Spleen (tissue), 11 donors: Measurements from ENCODE around the gene PIK3R3. TPM values are rescaled to one million over a fixed set of nuclear protein-coding genes. Genes with fewer than 3 reads are reported as not detected.

Source experiments
- DNase-seq: peaks from one replicate; pipeline ENCODE4 v3.0.0-alpha.2; 2020
- H3K27ac ChIP-seq, 8 donors: fragments of 200-600 bp; sonication (generic) in 7 of 8; 1 replicate in 4 of 8; 2 replicates in 4 of 8; pipeline versions ENCODE4 v1.5.0 to v1.8.0; 2016 to 2021; ENCODE audit warnings: inconsistent platforms in 4 of 8, mild to moderate bottlenecking in 4 of 8, moderate library complexity in 1 of 8
- H3K27me3 ChIP-seq, 7 donors: fragments of 200-600 bp; sonication (generic) in 6 of 7; replicated peaks in 1 of 7; 1 replicate in 4 of 7; 2 replicates in 3 of 7; pipeline versions ENCODE4 v1.5.0 to v1.8.0; 2016 to 2021; ENCODE audit warnings: inconsistent platforms in 3 of 7, mild to moderate bottlenecking in 1 of 7
- H3K36me3 ChIP-seq, 6 donors: fragments of 200-600 bp; sonication (generic) in 5 of 6; 1 replicate in 4 of 6; 2 replicates in 2 of 6; pipeline versions ENCODE4 v1.5.0 to v1.8.0; 2016 to 2021; ENCODE audit warnings: inconsistent platforms in 2 of 6
- H3K4me1 ChIP-seq, 6 donors: fragments of 200-600 bp; sonication (generic) in 5 of 6; 1 replicate in 3 of 6; 2 replicates in 3 of 6; pipeline versions ENCODE4 v1.5.0 to v1.8.0; 2016 to 2021; ENCODE audit warnings: inconsistent platforms in 3 of 6
- H3K4me3 ChIP-seq, 8 donors: fragments of 200-600 bp; sonication (generic) in 7 of 8; 1 replicate in 4 of 8; 2 replicates in 4 of 8; pipeline versions ENCODE4 v1.5.0 to v1.8.0; 2016 to 2021; ENCODE audit warnings: inconsistent platforms in 4 of 8, mild to moderate bottlenecking in 4 of 8, moderate library complexity in 2 of 8
- H3K9me3 ChIP-seq, 8 donors: fragments of 200-600 bp; sonication (generic) in 7 of 8; 1 replicate in 4 of 8; 2 replicates in 4 of 8; pipeline versions ENCODE4 v1.5.0 to v1.8.0; 2016 to 2021; ENCODE audit warnings: inconsistent platforms in 4 of 8
- CTCF ChIP-seq, 11 experiments: fragments of 200-600 bp in 7 of 11; fragments of 450-650 bp in 4 of 11; sonication (generic) in 4 of 11; IDR thresholded peaks in 8 of 11; conservative IDR thresholded peaks in 3 of 11; 1 replicate in 7 of 11; 2 replicates in 4 of 11; pipeline versions ENCODE4 v1.4.0 to v1.8.0; 2016 to 2021; ENCODE audit warnings: antibody characterized with exemption in 11 of 11, inconsistent platforms in 4 of 11, mild to moderate bottlenecking in 1 of 11
- POLR2A ChIP-seq, 3 donors: fragments of 450-650 bp; IDR thresholded peaks; one replicate each; pipeline ENCODE4 v1.5.1; 2017; ENCODE audit warnings: antibody characterized with exemption in 3 of 3, mild to moderate bottlenecking in 1 of 3
- POLR2AphosphoS5 ChIP-seq, 3 donors: sonication (generic); formaldehyde crosslinking; IDR thresholded peaks; one replicate each; pipeline ENCODE4 v1.5.1; 2017; ENCODE audit warnings: antibody characterized with exemption in 3 of 3
- WGBS, 5 donors: extraction: QIAGEN DNeasy Blood & Tissue Kit in 3 of 5; methylation state at CpG; one replicate each; pipeline versions ENCODE4 v1.1.5 to v1.1.7; 2013 to 2018; 5-methylcytosine and 5-hydroxymethylcytosine counted together
- intact Hi-C: fragments of 100-400 bp; cut with DNase I; formaldehyde crosslinking; loops from one replicate; pipeline ENCODE4 v1.15.0; 2023; ENCODE audit warnings: low total_unique reads
- polyA plus RNA-seq, 3 donors: library from polyadenylated mRNA; stranded (reverse); fragments of 200-250 nt; gene quantifications; one replicate each; pipeline ENCODE4 v1.2.1, GENCODE V29; 2013
- total RNA-seq, 7 donors: library from RNA; depleted of rRNA in 3 of 7; stranded (reverse); fragments of >200 nt in 3 of 7; fragmentation: NEBNext Ultra II Directional in 4 of 7; extraction: Animal tissue kit (Norgen Biotek cat#: 25700) in 4 of 7; gene quantifications; one replicate each; pipeline versions ENCODE4 v1.1.0 to v1.2.1, GENCODE V29; 2016 to 2021
- donor health status: healthy with polysubstance abuse.
- donor health status: DM: no; HTN: no; CAD: no; lungs with moderate emphysema.
- donor health status: DM: no; HTN: no; CAD: no.
- donor health status: Bipolar disorder and iron deficiency.
- donor health status: healthy.
- donor health status: DM: no; HTN: no; CAD: no.
- donor health status: DM: yes; HTN: yes; CAD: no.

The PIK3R3 gene
- total and polyA plus RNA-seq, 10 donors: 3.1 to 45.9 (median 23.9) TPM

- WGBS, 5 donors: 91 to 97% (median 91%) methylated on average over 3 of the region's 3 CpGs
- H3K27me3 ChIP-seq: no peaks in the 10 kb centered on the region
- H3K27ac ChIP-seq: peak overlapping the region in 1 of 8 donors; percentile 1
- H3K9me3 ChIP-seq: no peaks in the 10 kb centered on the region
- H3K4me3 ChIP-seq: no peak overlapping the region
- DNase-seq: no peak
- peaks cover 0 to 61% (median 5%) of the 10 kb centered on the region in 6 donors for H3K36me3 ChIP-seq
- no peak for TF ChIP-seq POLR2AphosphoS5 (IDR thresholded peaks at IDR 0.05)
- no peak for TF ChIP-seq CTCF (IDR thresholded peaks at IDR 0.05 in 8 of 11, conservative IDR thresholded peaks at IDR 0.05 in 3 of 11)
- TF ChIP-seq POLR2A (IDR thresholded peaks at IDR 0.05): no peak
- H3K4me1 ChIP-seq: peaks cover 0 to 19% (median 3%) of the 10 kb centered on the region in 6 donors
- intact Hi-C loops: no loop called here
Measured at GRCh38 chr1:46002551-46003150, 129.8 kb downstream of the PIK3R3 start.

GRCh38 chr1:46001081-46001785 is 131.2 kb downstream of the PIK3R3 start:
- Histone ChIP-seq H3K4me1 (peaks cover 0 to 19% (median 3%) of the 10 kb centered on the region in 6 donors), H3K4me3 (no peak overlapping the region), H3K27ac (no peak overlapping the region), H3K27me3 (no peaks in the 10 kb centered on the region), H3K36me3 (peaks cover 0 to 47% (median 0%) of the 10 kb centered on the region in 6 donors), H3K9me3 (no peaks in the 10 kb centered on the region)
- intact Hi-C loops: no loop called here
- no peak for TF ChIP-seq POLR2AphosphoS5 (IDR thresholded peaks at IDR 0.05)
- no peak for TF ChIP-seq POLR2A (IDR thresholded peaks at IDR 0.05)
- no peak for TF ChIP-seq CTCF (IDR thresholded peaks at IDR 0.05 in 8 of 11, conservative IDR thresholded peaks at IDR 0.05 in 3 of 11)
- no peak for DNase-seq
- WGBS, 5 donors: 86 to 93% (median 88%) methylated on average over 3 of the region's 3 CpGs

- peaks cover 0 to 30% (median 0%) of the 10 kb centered on the region in 6 donors for H3K36me3 ChIP-seq
- 93 to 100% (median 99%) methylated on average over 2 of the region's 2 CpGs for WGBS, 5 donors
- H3K4me1 ChIP-seq: peaks cover 0 to 19% (median 3%) of the 10 kb centered on the region in 6 donors
- intact Hi-C loops: no loop called here
- H3K4me3 ChIP-seq: no peak overlapping the region
- no peak for DNase-seq
- no peak for TF ChIP-seq POLR2AphosphoS5 (IDR thresholded peaks at IDR 0.05)
- TF ChIP-seq CTCF (IDR thresholded peaks at IDR 0.05 in 8 of 11, conservative IDR thresholded peaks at IDR 0.05 in 3 of 11): no peak
- no peak for TF ChIP-seq POLR2A (IDR thresholded peaks at IDR 0.05)
- H3K27ac ChIP-seq: no peak overlapping the region
- H3K9me3 ChIP-seq: no peaks in the 10 kb centered on the region
- no peaks in the 10 kb centered on the region for H3K27me3 ChIP-seq
Measured at GRCh38 chr1:45999507-45999906, 132.9 kb downstream of the PIK3R3 start.

GRCh38 chr1:45998020-45998617 is 134.3 kb downstream of the PIK3R3 start:
- H3K36me3 ChIP-seq: peaks cover 0 to 28% (median 0%) of the 10 kb centered on the region in 6 donors
- no peak overlapping the region for H3K27ac ChIP-seq
- DNase-seq: no peak
- H3K4me1 ChIP-seq: peaks cover 0 to 10% (median 0%) of the 10 kb centered on the region in 6 donors
- 86 to 97% (median 88%) methylated on average over 3 of the region's 3 CpGs for WGBS, 5 donors
- TF ChIP-seq CTCF (IDR thresholded peaks at IDR 0.05 in 8 of 11, conservative IDR thresholded peaks at IDR 0.05 in 3 of 11): no peak
- TF ChIP-seq POLR2A (IDR thresholded peaks at IDR 0.05): no peak
- no peak for TF ChIP-seq POLR2AphosphoS5 (IDR thresholded peaks at IDR 0.05)
- no peak overlapping the region for H3K4me3 ChIP-seq
- no peaks in the 10 kb centered on the region for H3K9me3 ChIP-seq
- intact Hi-C loops: no loop called here
- no peaks in the 10 kb centered on the region for H3K27me3 ChIP-seq
